ENCODE data around the gene PTPRF.

The PTPRF gene

GRCh38 chr1:43592974-43593683 lies 62.4 kb downstream of the PTPRF start:
- TF ChIP-seq TAF1 (IDR thresholded peaks at IDR 0.05; ENCODE audit: borderline replicate concordance, insufficient read depth, low read length) (no peak), SIN3A (IDR thresholded peaks at IDR 0.05; ENCODE audit: borderline replicate concordance, insufficient read depth, low read length) (no peak), REST (IDR thresholded peaks at IDR 0.05; ENCODE audit: insufficient read depth in 1 of 2, low read depth in 2 of 2, low read length in 2 of 2) (no peak), POLR2AphosphoS5 (IDR thresholded peaks at IDR 0.05; ENCODE audit: low read depth, low read length) (no peak), FOXP2 (optimal IDR thresholded peaks at IDR 0.05; ENCODE audit: borderline replicate concordance, extremely low read depth, extremely low read length, insufficient read depth) (no peak)

DNA sequence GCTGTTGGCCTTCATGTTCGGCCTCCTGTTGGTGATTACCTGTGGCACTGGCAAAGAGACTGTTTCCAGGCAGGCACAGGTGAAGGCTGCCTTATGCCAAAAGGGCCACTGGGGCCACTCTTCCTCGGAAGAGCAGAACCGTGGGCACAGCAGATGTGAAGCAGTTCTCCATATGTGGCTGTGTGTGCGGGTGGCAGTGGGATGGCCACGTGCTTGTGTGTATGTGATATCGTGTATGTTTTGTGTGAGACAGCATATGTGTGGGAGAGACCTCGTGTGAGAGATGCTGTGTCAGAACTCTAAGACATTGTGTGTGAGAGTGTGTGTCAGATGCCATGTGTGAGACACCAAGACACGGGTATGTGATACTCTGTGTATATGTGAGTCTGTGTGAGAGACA lies 65.9 kb downstream of the PTPRF start:
- TF ChIP-seq POLR2AphosphoS5 (IDR thresholded peaks at IDR 0.05; ENCODE audit: low read depth, low read length) (no peak), REST (IDR thresholded peaks at IDR 0.05; ENCODE audit: insufficient read depth in 1 of 2, low read depth in 2 of 2, low read length in 2 of 2) (no peak), SIN3A (IDR thresholded peaks at IDR 0.05; ENCODE audit: borderline replicate concordance, insufficient read depth, low read length) (no peak), TAF1 (IDR thresholded peaks at IDR 0.05; ENCODE audit: borderline replicate concordance, insufficient read depth, low read length) (no peak), FOXP2 (optimal IDR thresholded peaks at IDR 0.05; ENCODE audit: borderline replicate concordance, extremely low read depth, extremely low read length, insufficient read depth) (no peak)

DNA sequence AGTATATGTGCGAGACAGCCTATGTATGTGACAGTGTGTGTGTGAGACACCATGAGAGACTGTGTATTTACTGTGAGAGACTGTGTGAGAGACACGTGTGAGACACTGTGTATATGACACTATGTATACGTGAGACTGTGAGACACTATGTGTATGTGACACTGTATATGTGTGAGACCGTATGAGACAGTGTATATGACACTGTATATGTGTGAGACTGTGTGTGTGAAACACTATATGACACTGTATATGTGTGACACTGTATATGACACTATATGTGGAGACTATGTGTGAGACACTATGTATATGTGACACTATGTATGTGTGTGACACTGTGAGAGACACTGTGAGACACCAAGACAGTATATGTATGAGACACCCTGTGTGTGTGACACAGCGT lies 66.3 kb downstream of the PTPRF start:
- TF ChIP-seq SIN3A (IDR thresholded peaks at IDR 0.05; ENCODE audit: borderline replicate concordance, insufficient read depth, low read length): no peak
- no peak for TF ChIP-seq TAF1 (IDR thresholded peaks at IDR 0.05; ENCODE audit: borderline replicate concordance, insufficient read depth, low read length)
- TF ChIP-seq FOXP2 (optimal IDR thresholded peaks at IDR 0.05; ENCODE audit: borderline replicate concordance, extremely low read depth, extremely low read length, insufficient read depth): no peak
- no peak for TF ChIP-seq POLR2AphosphoS5 (IDR thresholded peaks at IDR 0.05; ENCODE audit: low read depth, low read length)
- no peak for TF ChIP-seq REST (IDR thresholded peaks at IDR 0.05; ENCODE audit: insufficient read depth in 1 of 2, low read depth in 2 of 2, low read length in 2 of 2)

DNA sequence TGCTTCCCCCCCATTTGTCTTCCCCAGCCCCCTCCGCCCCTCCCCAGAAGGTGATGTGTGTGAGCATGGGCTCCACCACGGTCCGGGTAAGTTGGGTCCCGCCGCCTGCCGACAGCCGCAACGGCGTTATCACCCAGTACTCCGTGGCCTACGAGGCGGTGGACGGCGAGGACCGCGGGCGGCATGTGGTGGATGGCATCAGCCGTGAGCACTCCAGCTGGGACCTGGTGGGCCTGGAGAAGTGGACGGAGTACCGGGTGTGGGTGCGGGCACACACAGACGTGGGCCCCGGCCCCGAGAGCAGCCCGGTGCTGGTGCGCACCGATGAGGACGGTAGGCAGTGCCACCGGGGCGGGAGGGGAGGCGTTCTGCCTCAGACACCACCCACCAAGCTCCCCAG lies 67.0 kb downstream of the PTPRF start:
- TF ChIP-seq TAF1 (IDR thresholded peaks at IDR 0.05; ENCODE audit: borderline replicate concordance, insufficient read depth, low read length) (no peak), SIN3A (IDR thresholded peaks at IDR 0.05; ENCODE audit: borderline replicate concordance, insufficient read depth, low read length) (no peak), FOXP2 (optimal IDR thresholded peaks at IDR 0.05; ENCODE audit: borderline replicate concordance, extremely low read depth, extremely low read length, insufficient read depth) (no peak), REST (IDR thresholded peaks at IDR 0.05; ENCODE audit: insufficient read depth in 1 of 2, low read depth in 2 of 2, low read length in 2 of 2) (no peak), POLR2AphosphoS5 (IDR thresholded peaks at IDR 0.05; ENCODE audit: low read depth, low read length) (no peak)

Data from PFSK-1 (cell line).